ENCODE results near the gene LAMA2.
A peak's percentile ranks its signal among the peaks of the same experiment; 100 is the strongest.

The LAMA2 gene

DNA sequence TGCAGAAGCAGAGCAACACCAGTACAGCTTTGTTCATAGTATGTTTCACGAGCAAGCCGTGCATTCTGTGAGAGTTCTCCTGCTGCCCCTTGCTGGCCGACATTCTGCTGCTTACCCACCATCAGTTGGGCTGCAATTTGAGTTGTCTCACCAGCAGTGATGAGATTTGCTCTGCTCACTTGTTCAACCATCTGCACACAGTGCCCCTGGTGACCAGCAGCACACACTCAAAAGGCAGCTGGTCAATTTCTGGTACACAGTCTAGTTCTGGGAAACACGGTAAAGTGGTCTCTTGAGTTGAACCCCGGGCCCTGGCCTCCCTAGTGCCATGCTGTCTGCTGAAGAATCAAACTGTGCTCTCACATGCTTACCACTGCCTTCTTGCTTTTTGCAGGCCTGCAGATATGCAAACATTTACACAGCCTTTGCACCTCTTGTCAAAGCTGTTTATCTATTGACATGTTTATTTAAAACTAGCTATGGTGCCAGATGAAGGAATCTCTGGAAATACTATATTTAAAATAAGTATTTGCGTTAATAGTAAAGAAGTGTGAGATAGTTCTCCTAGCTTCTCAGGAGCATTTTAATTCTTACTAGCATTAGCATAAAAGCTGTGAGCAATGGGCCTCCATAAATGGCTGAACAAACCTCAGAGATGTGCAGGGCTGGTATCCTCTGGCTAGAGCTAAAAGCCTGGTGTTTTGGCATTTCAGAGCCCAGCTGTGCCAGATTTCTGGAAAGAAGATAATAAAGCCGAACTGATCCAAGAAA lies 592.7 kb downstream of the LAMA2 start:
- DNase-seq: no peak

DNA sequence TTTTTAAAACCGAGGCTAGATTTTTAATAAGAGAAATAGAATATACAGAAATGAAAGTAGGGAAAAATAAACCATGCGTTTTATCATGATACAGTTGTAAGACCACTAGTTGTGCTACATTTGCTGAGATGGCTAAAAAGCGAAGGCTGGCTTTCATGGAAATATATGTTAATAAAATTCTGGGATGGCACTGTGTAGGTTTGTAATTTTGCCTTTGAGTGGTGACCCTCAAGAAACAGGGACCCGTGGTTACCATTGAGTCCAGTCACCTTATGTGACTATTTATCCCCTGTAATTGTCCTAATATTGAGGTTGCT lies 593.3 kb downstream of the LAMA2 start:
- DNase-seq: no peak

DNA sequence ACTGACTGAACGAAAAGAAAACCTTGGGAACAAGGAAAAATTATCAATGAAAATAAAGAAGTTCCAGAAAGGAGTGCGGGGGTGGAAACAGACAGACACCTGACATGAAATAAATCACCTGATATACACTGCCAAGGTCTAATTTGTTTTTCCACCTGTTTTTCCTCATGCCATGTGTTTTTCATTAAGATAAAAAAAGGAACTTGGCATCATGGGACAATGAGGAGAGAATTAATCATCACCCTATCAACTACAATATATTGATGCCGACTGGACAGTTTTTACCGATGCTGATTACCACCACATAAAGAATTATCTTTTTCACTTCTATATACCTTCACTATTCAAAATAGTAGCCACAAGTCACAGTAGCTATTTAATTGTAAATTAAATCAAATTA lies 593.9 kb downstream of the LAMA2 start:
- DNase-seq: no peak

DNA sequence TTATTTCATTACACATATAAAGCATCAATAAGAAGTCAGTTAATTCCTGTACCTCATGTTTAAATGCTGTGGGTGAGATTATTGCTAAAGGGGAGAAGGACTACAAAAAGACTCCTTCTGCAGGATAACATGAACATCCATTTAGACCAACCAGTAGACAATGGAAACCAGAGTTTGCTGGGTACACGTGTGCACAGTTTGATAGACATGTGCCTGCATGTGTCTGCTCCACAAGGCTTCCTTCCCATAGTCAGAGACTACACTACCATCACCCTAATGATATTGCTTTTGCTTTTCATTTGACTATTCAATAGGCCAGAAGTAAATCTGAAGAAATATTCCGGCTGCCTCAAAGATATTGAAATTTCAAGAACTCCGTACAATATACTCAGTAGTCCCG lies 595.4 kb downstream of the LAMA2 start:
- no peak for DNase-seq

DNA sequence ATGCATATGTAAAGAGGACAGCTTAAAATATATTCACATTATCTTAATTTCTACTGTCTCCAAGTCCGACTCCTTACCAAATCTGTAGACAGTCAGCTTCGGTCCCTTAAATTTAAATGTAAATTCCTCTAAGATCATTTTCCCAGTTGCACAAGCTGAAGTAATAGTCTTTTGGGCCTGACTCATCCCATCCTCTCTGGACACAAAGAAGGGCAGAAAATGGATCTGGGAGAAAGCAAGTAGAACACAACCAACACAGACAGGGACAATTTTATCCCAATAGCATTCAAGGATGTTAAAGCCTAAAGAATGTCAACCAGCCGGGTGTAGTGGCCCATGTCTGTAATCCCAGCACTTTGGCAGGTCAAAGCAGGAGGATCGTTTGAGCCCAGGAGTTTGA lies 598.8 kb downstream of the LAMA2 start:
- DNase-seq: no peak

DNA sequence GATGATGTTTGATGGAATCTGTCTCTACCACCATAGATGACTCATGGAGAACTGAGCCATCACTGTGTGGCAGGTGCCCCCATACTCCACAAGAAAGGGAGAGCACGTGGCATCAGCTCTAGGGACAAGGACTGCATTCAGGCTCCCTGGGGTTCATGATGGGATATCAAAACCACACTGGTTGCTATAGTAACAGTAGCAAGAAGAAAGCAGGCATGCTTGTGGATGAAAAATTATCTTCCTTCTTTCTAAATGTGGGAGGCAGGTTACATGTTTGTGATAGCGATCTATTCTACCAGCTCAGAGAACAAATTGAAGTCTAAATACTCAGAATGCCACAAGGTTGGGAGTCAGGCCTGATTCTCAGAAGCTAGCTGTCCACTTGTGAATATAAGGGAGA lies 602.8 kb downstream of the LAMA2 start:
- no peak for DNase-seq

DNA sequence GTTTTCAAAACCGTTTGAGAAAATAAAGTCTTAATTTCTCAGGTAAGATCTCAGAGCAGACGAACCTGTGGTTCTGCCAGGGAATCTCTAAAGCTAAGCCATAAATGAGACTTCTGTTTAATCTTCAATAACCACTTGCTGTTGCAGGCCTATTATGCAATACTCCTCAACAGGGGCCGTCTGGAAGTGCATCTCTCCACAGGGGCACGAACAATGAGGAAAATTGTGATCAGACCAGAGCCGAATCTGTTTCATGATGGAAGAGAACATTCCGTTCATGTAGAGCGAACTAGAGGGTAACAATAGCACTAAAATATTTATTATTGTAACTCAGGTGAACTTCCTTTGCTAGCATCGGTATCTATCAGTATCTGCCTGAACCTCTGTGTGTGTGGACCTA lies 603.4 kb downstream of the LAMA2 start:
- no peak for DNase-seq

DNA sequence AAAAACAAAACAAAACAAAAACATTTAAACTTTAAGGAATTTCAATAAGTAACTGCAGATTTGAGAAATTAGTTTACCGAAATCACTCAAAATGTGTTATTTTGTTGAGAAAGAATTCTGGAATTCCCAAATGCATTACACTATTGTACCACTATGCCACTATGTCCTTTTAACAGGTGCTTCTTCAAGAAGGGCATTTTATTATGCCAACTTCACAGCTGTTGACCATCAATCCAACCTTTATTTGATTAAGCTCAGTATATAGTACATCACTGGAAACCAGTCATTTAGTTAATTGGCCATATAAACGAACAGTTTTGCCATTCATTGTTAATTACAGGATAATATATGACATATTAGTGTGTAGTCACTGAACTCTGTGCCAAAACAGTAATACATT lies 605.4 kb downstream of the LAMA2 start:
- no peak for DNase-seq

DNA sequence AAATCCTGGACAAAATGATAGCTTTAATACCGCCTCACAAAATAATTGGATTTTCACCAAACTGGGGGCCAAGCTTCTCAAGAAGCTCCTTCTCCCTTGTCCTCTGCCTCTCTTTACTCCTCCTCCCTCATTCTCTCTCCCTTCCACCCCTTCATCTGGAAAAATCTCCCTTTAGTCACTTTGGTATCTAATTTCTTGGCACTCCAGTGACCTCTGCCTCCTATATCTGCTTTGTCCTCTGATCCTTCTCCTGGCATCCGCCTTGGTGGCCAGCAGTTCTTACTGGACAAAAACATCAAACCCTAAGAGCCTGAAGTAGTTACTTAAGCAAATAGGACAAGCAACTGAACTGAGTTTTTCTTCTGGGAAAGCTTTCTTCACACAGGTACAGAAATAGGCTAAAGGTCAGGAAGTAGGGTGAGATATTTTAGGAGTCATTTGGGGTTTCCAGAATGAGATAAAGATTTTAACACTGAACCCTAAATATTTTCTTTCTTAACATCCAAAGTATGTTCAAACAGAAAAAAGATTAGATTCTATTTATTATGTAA lies 606.4 kb downstream of the LAMA2 start:
- DNase-seq: no peak

DNA sequence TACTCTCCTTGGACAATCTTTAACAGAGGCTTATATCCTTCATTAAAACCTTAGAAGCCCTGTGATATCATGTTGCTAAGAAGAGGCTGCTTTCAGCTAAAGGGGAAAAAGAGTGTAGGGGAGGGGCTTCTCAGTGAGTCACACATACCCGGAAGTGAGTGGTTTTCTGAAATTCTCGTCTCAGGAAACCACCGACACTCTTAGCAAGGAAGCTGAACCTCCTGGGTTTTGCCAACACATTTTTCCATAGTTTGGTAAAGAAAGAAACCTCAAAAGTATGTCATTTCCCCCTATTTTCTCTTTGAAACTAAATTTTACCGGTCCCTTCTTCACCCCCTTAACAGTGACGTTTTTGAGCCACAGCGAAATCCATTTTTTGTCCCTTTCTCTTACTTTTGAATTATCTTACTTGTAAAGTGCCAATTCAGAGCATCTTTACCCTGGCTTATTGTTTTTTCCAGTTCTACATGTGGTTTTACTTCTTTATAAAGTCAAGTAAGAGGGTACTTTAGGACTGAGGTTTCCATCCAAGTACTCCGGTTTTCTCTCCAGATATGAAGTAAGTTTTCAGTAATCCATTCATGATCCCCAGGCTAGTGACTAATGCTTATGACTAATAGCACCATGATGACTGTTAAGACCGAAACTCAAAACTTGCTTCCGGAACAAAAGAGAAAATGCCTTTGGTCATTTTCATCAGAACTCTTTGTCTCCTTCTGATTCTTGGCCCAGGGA lies 607.8 kb downstream of the LAMA2 start:
- peak; percentile 96 for DNase-seq

DNA sequence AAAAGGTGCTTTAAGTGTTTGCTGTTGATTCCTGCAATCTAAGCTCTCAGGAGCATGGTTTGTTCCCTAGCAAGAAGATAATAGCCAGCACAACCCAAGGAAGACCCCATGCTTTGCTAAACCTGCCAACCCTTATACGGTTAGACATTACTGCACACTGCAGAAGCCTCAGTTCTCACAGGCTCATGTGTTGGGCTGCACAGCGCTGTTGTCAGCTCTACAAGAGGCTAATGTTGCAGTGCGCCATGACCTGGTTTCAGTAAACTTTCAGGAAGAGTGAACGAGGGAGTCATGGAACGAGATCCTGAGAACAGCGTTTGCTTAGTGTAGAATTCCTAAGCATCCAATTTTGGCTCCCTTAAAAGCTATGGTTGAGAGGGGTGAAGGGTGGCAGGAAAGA lies 608.5 kb downstream of the LAMA2 start:
- no peak for DNase-seq

DNA sequence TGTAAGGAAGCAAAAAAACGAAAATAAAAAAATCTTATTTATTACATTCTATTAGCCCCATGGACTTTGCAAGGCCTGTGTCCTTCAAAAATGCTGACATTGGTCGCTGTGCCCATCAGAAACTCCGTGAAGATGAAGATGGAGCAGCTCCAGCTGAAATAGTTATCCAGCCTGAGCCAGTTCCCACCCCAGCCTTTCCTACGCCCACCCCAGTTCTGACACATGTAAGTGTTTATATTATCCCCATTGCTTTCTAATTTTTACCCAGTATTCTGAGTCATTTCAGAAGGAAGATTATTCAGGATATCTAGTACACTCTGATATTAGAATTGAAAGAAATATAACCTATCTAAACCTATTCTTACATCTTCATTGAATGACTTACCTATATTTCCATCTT lies 609.3 kb downstream of the LAMA2 start:
- DNase-seq: no peak

DNA sequence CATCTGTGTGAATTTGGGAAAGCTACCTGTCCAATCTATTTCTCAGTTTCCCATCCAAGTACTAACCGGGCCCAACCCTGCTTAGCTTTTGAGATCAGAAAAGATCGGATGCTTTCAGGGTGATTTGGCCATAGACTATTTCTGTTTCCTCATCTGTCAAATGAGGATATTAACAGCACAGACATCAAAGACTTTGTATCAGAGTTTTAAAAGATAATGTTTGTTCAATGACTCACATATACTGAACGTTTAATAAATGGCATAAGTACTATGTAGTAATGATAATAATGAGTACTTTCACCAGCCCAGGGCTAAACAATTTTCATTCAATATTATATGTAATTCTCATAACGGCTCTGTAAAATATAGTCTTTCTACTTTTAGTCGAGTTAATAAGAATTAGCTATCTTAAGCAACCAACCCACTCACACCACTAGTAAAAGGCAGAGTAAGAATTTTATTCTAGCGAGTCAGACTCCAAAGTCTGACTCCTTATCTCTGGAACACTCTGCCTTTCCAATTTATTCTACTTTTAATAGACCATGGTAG lies 610.5 kb downstream of the LAMA2 start:
- peak; percentile 55 for DNase-seq

DNA sequence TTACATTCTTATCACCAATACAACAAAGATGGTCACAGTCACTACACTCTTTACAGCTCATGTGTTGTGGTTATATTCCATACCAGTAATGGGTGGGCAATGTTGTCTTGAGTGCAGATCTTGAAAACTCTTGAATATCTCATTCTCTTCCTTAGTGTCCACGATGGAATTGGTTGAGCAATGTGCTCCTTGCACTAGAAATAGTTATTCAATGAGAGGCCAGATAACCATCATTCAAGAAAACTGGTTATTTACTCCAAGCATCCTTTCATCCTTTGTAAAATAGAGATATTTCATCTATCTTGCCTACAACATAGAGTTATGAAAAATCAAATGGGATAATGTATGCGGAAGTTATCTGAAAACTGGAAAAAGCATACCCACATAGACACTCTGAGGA lies 611.2 kb downstream of the LAMA2 start:
- no peak for DNase-seq

DNA sequence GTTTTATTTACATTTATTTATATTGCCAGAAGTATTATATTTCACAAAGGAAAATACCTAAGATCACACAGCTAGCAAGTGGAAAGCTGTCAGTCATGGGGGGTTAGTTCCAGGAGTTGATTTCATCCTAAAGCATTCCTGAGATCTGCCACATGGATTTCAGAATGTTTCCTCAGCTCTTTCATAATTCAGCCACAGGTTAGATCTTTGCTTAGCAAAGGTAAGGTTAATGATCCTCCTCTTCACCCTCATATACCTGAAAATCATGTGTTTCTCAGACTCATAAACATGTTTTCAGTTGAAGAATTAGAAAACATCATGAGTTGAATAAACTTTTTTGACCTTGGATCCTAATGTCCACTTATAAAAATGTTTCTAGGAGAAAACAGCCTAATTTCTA lies 611.6 kb downstream of the LAMA2 start:
- DNase-seq: no peak

DNA sequence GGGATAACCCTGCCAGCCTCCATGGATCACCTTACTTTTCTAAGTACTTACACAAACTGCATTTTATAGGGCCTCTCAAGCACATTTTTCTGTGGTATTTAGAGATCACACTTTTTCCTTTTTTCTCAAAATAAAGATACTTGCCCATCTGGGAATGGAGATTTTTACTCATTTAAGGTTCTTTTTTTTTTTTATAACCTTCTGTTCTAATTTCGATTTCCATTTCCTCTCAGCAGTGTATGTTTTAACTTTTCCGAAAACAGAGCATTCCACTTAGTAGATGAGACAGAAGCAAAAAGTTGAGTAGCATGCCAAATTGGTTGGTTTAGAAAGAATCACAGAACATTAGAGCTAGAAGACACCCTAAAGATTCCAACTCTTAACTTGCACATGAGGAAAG lies 612.7 kb downstream of the LAMA2 start:
- no peak for DNase-seq

DNA sequence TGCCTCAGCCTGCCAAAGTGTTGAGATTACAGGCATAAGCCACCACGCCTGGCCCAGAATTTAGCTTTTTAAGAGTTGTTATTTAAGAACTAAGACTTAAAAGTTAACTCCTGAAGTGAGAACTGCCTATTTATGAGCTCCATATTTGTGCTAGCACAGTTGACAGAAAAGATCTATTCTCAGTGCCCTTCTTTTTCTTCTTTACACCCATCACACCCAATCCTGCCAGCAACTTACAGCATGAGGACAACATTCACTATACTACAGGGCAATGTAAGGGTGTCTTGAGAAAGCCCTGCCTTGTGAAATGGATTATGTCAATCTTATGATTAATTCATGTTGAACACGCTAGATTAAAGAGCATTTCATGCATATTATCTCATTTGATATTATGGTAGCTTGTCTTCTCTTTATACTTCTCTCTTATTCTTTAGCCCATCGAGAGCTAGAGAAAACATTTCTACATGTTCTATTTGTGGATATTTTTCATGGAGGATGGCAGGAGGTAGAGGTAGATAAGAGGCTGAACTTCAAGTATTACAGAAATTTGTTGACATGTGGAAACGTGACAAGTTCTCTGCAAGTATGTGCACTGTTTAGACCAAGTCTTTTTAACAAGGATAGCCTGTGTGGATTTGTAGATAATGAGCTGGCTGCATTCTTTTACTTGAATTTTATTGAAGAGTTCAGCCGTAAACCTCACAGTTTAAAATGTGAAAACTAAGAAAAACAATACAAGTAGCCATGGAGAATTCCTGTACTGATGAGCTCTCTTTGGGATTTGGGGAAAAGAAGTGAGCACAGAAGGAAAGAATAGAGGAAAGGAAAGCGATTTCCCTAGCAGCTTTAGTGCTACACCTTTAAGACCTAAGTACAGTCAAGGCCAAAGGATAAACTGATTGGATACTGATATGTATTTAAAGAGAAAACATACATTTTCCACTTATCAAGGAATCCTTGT lies 614.8 kb downstream of the LAMA2 start:
- peak; percentile 43 for DNase-seq

DNA sequence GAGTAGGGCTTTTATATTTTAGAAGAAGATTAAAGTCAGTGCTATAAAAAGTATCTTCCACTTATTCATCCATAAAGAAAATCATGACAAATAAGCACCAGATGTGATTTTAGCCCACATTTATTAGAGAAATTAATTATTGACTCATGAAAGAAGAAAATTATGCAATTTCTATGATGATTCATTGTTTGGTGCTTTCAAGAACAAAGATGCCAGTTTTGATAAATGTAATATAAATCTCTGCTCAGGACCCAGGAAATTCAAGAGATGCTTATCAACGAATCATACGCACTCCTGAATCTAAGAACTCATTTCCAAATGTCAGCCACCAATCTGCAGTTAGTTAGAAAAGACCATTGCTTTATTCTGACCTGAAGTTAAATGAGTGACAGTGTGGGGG lies 615.6 kb downstream of the LAMA2 start:
- DNase-seq: peak; percentile 64

DNA sequence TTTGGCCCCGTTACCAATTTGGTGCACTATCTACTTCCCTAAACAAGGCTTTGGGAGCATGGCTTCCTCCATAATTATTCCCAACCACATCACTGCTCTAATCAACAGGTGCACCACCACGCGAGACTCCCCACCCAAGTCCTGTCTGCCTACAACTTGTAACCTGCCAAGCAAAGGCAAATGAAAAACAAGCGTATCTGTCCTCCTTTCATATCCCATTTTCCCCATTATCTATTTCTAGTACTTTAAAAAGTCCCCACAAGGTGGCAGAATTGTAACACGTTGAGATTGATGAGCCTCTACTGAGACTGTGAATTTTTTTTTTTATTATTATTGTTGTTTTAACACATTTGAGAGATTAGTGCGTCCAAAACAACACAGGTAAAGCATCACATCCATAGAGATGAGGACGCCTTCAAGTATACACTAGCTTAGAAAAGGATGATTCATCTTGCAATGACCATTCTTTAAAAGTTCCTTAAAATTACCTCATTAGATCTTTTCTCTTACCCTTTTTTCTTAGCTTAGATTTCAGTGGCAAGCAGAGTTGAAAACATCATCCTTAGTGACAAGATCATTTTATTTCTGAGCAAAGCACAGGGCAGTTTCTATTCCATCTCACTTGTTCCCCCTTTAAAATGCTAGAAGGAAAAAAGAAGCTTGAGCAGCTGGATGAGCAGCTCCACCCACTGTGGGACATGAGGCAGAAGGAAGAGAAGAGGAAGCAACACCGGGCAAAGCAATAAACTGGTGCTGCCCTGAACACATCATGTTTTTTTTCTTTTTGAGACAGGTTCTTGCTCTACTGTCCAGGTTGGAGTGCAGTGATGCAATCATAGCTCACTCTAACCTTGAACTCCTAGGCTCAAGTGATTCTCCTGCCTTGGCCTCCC lies 616.3 kb downstream of the LAMA2 start:
- DNase-seq: peak; percentile 72

DNA sequence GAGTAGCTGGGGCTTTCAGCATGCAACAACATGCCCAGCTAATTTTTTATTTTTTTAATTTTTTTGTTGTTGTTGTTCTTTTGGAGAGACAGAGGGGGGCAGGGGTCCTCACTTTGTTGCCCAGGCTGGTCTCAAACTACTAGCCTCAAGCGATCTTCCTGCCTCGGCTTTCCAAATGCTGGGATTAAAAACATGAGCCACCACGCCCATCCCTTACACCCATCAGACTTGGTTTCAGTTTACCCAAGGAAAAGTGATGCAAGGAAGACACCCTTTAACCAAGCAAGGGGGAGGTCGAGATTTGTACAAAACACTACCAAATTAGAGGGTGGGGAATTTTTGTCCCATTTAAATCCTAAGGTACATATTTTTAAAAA lies 616.9 kb downstream of the LAMA2 start:
- no peak for DNase-seq

DNA sequence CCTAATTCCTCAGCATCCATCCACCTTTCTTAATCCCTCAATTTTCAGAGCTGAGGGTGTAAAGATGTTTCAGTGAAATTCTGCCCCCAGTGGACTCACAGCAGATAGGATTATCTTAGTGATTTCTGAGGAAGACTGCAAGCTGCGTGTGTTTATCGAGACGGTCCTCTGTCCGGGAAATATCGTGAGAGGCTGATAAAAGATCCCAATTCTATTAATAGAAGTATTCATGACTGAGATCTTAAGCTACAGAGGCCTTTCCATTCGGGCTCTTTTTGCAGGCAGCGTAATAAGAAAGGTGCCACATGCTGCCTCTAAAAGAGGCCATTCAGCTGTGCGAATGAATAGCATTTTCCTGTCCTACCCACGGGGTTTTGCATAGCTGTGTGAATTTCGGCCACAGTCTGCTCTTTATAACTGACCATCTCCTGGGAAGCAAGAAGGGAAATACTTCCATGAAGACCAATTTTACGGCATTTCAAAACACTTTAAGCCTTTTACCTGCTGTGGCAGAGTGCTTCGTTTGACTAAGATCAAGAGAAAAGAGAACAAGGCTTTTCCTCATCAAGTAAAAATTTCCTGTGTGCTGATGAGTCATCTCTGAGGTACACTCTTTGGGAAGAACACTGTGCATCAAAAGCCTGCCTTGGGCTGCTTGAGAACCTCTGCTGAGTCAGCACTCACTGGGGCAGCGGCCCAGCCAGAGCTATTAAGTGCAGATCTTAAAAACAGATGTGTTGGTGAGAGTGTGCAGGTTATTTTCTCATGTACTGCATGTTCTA lies 618.2 kb downstream of the LAMA2 start:
- peak; percentile 93 for DNase-seq
